GM21390 (cell line): ENCODE results near the gene LHB.
"Not testable (repeated sequence)": the region's sequence is repeated elsewhere in the genome, so short reads cannot be mapped to it uniquely, and the experiment has no call there.

Source experiments
- ATAC-seq: cut with Tn5 transposase; IDR thresholded peaks from one replicate; pipeline ENCODE4 v1.9.1; 2021; ENCODE audit not compliant: unreplicated experiment

LHB gene

GRCh38 chr19:49038557-49039276, 21.8 kb upstream of the LHB start:
- not testable (repeated sequence) for ATAC-seq

GRCh38 chr19:49038111-49038510, 21.2 kb upstream of the LHB start:
- ATAC-seq: not testable (repeated sequence)

GRCh38 chr19:49036815-49037214, 19.9 kb upstream of the LHB start, which contains the start of gene CGB1:
CGB1 (minus strand) TSS chr19:49036895; CDS start chr19:49036711, 184 bp downstream.
- not testable (repeated sequence) for ATAC-seq

GRCh38 chr19:49031642-49032301, 14.9 kb upstream of the LHB start, which contains the start of gene CGB2:
CGB2 (plus strand) TSS chr19:49031890; CDS start chr19:49032096, 206 bp downstream.
- ATAC-seq: not testable (repeated sequence)

GRCh38 chr19:49030323-49030722, 13.4 kb upstream of the LHB start:
- not testable (repeated sequence) for ATAC-seq

- not testable (repeated sequence) for ATAC-seq
These were observed 12.9 kb upstream of the LHB start for GRCh38 chr19:49029749-49030148.

- ATAC-seq: not testable (repeated sequence)
These were observed 11.8 kb upstream of the LHB start for GRCh38 chr19:49028686-49029085.

- ATAC-seq: not testable (repeated sequence)
These were observed 8.7 kb upstream of the LHB start for GRCh38 chr19:49025599-49025998.

- ATAC-seq: not testable (repeated sequence)
These were observed 8.2 kb upstream of the LHB start for GRCh38 chr19:49025088-49025487.

GRCh38 chr19:49024233-49024632, 7.3 kb upstream of the LHB start, which contains the start of gene CGB3:
CGB3 (minus strand) TSS chr19:49024333; CDS start chr19:49023971, 362 bp downstream.
- ATAC-seq: not testable (repeated sequence)

GRCh38 chr19:49022116-49022515, 5.2 kb upstream of the LHB start:
- ATAC-seq: no peak

GRCh38 chr19:49020931-49021895, 4.3 kb upstream of the LHB start:
- no peak for ATAC-seq

- no peak for ATAC-seq
These were observed 3.5 kb upstream of the LHB start for GRCh38 chr19:49020342-49020741.

- ATAC-seq: no peak
These were observed 2.5 kb upstream of the LHB start for GRCh38 chr19:49019242-49019932.

- ATAC-seq: not testable (repeated sequence)
These were observed 1.7 kb upstream of the LHB start for GRCh38 chr19:49018388-49019241.

- no peak for ATAC-seq
These were observed 918 bp upstream of the LHB start for GRCh38 chr19:49017666-49018351.

- no peak for ATAC-seq
These were observed 638 bp downstream of the LHB start for GRCh38 chr19:49016067-49016839.

GRCh38 chr19:49014870-49015255, 2.0 kb downstream of the LHB start:
- ATAC-seq: no peak
